ENCODE measurements around the gene FAM43A.

Gene FAM43A

DNA sequence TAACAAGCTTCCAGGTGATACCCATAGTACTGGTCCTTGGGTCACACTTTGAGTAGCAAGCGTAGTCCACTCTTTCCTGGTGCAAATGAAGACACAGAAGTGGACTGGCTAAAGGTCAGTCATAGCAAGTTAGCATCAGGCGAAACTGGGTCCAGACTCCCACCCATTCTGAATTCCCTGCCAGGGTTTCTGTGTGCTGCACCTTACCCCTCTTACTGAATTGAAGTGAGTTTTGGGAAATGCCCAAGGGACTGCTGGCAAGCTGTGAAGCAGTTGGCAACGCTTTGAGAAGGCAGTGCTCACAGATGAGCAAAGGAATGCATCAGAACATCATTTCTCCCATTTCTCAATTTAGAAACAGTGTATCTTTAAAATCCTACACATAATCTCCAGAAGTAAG is 11.9 kb upstream of the FAM43A start:
- Histone ChIP-seq H3F3A (ENCODE audit: low read depth) (no peaks in the 10 kb centered on the region), H3K27me3 (ENCODE audit: insufficient read depth, low read length, poor library complexity, severe bottlenecking) (no peaks in the 10 kb centered on the region), H3K4me2 (ENCODE audit: low read depth, low read length, poor library complexity, severe bottlenecking) (no peak overlapping the region), H2AFZ (ENCODE audit: low read length) (no peak overlapping the region), H4K20me1 (ENCODE audit: insufficient read depth, low read length, poor library complexity, severe bottlenecking) (peaks cover 16% of the 10 kb centered on the region), H3K9me3 (ENCODE audit: insufficient read depth, low read depth, low read length) (no peaks in the 10 kb centered on the region), H3K4me1 (ENCODE audit: insufficient read depth, low read length, poor library complexity, severe bottlenecking) (peaks cover 27% of the 10 kb centered on the region), H3K79me2 (ENCODE audit: insufficient read depth, low read length) (peaks cover 33% of the 10 kb centered on the region), H3K4me3 (ENCODE audit: low read length, poor library complexity, severe bottlenecking) (no peak overlapping the region), H3K36me3 (ENCODE audit: insufficient read depth, low read length) (no peaks in the 10 kb centered on the region), H3K9ac (ENCODE audit: low read depth, low read length, poor library complexity, severe bottlenecking) (no peak overlapping the region), H3K9me2 (replicated peaks; ENCODE audit: low read depth, low read length) (no peaks in the 10 kb centered on the region)
- TF ChIP-seq, protein P1, sequence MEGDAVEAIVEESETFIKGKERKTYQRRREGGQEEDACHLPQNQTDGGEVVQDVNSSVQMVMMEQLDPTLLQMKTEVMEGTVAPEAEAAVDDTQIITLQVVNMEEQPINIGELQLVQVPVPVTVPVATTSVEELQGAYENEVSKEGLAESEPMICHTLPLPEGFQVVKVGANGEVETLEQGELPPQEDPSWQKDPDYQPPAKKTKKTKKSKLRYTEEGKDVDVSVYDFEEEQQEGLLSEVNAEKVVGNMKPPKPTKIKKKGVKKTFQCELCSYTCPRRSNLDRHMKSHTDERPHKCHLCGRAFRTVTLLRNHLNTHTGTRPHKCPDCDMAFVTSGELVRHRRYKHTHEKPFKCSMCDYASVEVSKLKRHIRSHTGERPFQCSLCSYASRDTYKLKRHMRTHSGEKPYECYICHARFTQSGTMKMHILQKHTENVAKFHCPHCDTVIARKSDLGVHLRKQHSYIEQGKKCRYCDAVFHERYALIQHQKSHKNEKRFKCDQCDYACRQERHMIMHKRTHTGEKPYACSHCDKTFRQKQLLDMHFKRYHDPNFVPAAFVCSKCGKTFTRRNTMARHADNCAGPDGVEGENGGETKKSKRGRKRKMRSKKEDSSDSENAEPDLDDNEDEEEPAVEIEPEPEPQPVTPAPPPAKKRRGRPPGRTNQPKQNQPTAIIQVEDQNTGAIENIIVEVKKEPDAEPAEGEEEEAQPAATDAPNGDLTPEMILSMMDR (conservative IDR thresholded peaks at IDR 0.05; ENCODE audit: low read length) = no peak
- no peak for TF ChIP-seq EZH2phosphoT487 (IDR thresholded peaks at IDR 0.05; ENCODE audit: borderline replicate concordance)

DNA sequence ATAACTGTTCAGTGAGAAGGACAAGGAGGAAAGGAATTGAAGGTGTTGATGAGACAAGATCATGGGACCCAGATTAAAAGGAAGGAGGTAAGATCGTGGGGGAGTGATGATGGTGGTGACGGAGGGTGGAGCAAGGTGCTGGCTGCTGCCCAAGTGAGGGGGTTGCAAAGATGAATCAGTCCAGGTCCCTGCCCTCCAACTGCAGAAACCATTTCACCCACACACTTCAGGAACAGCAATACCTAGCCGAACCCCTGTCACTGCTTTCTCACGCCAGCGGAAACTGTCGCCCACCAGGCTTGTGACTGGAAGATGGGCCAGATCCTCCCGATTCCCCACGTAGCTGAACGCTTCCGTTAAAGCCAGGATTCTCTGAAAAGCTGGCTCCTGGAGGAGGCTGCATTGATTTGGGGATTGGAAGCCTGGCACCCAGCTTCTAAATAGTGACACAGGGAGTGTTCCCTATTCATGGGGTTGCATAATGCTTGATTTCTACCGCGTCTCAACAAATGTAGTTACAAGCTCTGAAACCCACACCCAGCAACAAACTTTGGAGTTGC is 10.5 kb upstream of the FAM43A start:
- TF ChIP-seq, protein P1 (conservative IDR thresholded peaks at IDR 0.05; ENCODE audit: low read length) = no peak
- TF ChIP-seq EZH2phosphoT487 (IDR thresholded peaks at IDR 0.05; ENCODE audit: borderline replicate concordance) = no peak
- Histone ChIP-seq H3K9ac (ENCODE audit: low read depth, low read length, poor library complexity, severe bottlenecking) (no peak overlapping the region), H3K4me2 (ENCODE audit: low read depth, low read length, poor library complexity, severe bottlenecking) (no peak overlapping the region), H3K9me2 (replicated peaks; ENCODE audit: low read depth, low read length) (no peaks in the 10 kb centered on the region), H2AFZ (ENCODE audit: low read length) (no peak overlapping the region), H3K79me2 (ENCODE audit: insufficient read depth, low read length) (peaks cover 19% of the 10 kb centered on the region), H3K36me3 (ENCODE audit: insufficient read depth, low read length) (no peaks in the 10 kb centered on the region), H4K20me1 (ENCODE audit: insufficient read depth, low read length, poor library complexity, severe bottlenecking) (peaks cover 16% of the 10 kb centered on the region), H3K27me3 (ENCODE audit: insufficient read depth, low read length, poor library complexity, severe bottlenecking) (no peaks in the 10 kb centered on the region), H3K4me1 (ENCODE audit: insufficient read depth, low read length, poor library complexity, severe bottlenecking) (peaks cover 17% of the 10 kb centered on the region), H3K4me3 (ENCODE audit: low read length, poor library complexity, severe bottlenecking) (no peak overlapping the region), H3K9me3 (ENCODE audit: insufficient read depth, low read depth, low read length) (no peaks in the 10 kb centered on the region), H3F3A (ENCODE audit: low read depth) (no peaks in the 10 kb centered on the region)

DNA sequence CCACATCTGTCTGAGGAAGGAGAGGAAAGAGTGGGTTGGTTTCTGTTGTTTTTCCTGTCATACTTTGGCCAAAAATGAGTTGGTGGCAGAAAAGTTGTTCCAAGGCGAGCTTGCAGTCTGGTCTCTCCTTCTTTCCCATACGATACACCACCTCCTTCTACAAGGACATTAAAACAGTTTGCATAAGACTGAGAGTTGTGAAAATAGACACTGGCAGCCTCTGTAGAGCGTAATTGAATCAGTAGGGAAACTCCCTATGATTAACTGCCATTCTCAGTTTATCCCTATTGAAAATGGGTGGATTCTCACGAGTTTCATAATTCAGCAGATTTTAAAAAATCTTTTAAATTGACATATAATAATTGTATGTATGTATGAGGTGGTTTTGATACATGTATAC is 10.0 kb upstream of the FAM43A start:
- peaks cover 12% of the 10 kb centered on the region for H3K4me1 ChIP-seq (ENCODE audit: insufficient read depth, low read length, poor library complexity, severe bottlenecking)
- H3K9me2 ChIP-seq (replicated peaks; ENCODE audit: low read depth, low read length) = no peaks in the 10 kb centered on the region
- H3K4me2 ChIP-seq (ENCODE audit: low read depth, low read length, poor library complexity, severe bottlenecking) = no peak overlapping the region
- H2AFZ ChIP-seq (ENCODE audit: low read length) = no peak overlapping the region
- no peaks in the 10 kb centered on the region for H3K9me3 ChIP-seq (ENCODE audit: insufficient read depth, low read depth, low read length)
- H3K9ac ChIP-seq (ENCODE audit: low read depth, low read length, poor library complexity, severe bottlenecking) = no peak overlapping the region
- H3K79me2 ChIP-seq (ENCODE audit: insufficient read depth, low read length) = peaks cover 14% of the 10 kb centered on the region
- peaks cover 13% of the 10 kb centered on the region for H4K20me1 ChIP-seq (ENCODE audit: insufficient read depth, low read length, poor library complexity, severe bottlenecking)
- H3K27me3 ChIP-seq (ENCODE audit: insufficient read depth, low read length, poor library complexity, severe bottlenecking) = no peaks in the 10 kb centered on the region
- H3K36me3 ChIP-seq (ENCODE audit: insufficient read depth, low read length) = no peaks in the 10 kb centered on the region
- H3F3A ChIP-seq (ENCODE audit: low read depth) = no peaks in the 10 kb centered on the region
- H3K4me3 ChIP-seq (ENCODE audit: low read length, poor library complexity, severe bottlenecking) = no peak overlapping the region
- TF ChIP-seq, protein P1 (conservative IDR thresholded peaks at IDR 0.05; ENCODE audit: low read length) = no peak
- TF ChIP-seq EZH2phosphoT487 (IDR thresholded peaks at IDR 0.05; ENCODE audit: borderline replicate concordance) = no peak

Measured in Loucy (cell line).